Kidney (tissue), 14 donors: ENCODE results near the gene ANO6. TPM values are rescaled to one million over a fixed set of nuclear protein-coding genes. Genes with fewer than 3 reads are reported as not detected.

Source experiments
- DNase-seq, 5 donors: peaks; one replicate each; pipeline ENCODE4 v3.0.0-alpha.2; 2013 to 2020
- FAIRE-seq: peaks from 2 replicates; lab custom pipeline; 2012; peaks lifted over from hg19 to GRCh38; lab: Jason Lieb, UNC
- H3K27ac ChIP-seq, 2 donors: one replicate each; pipeline ENCODE4 v1.7.0; 2013; ENCODE audit warnings: low read depth in 2 of 2, low read length in 2 of 2, inconsistent platforms in 1 of 2
- H3K27me3 ChIP-seq: one replicate; pipeline ENCODE4 v1.7.1; 2013; ENCODE audit warnings: low read length, inconsistent platforms; ENCODE audit not compliant: control insufficient read depth, insufficient read depth
- H3K36me3 ChIP-seq, 3 donors: one replicate each; pipeline versions ENCODE4 v1.7.0 to v1.7.1; 2013; ENCODE audit warnings: low read length in 3 of 3, control low read depth in 1 of 3, inconsistent platforms in 1 of 3; ENCODE audit not compliant: insufficient read depth in 3 of 3, control insufficient read depth in 2 of 3
- H3K4me1 ChIP-seq, 3 donors: one replicate each; pipeline versions ENCODE4 v1.7.0 to v1.7.1; 2013; ENCODE audit warnings: low read length in 3 of 3, inconsistent platforms in 1 of 3, low read depth in 1 of 3; ENCODE audit not compliant: control insufficient read depth in 2 of 3, insufficient read depth in 2 of 3
- H3K4me3 ChIP-seq, 3 donors: one replicate each; pipeline versions ENCODE4 v1.7.0 to v1.8.1; 2013; ENCODE audit warnings: low read length in 3 of 3, control low read depth in 1 of 3, inconsistent platforms in 1 of 3
- H3K9ac ChIP-seq, 3 donors: one replicate each; pipeline versions ENCODE4 v1.7.0 to v1.7.1; 2013; ENCODE audit warnings: low read length in 3 of 3, control low read depth in 1 of 3, inconsistent platforms in 1 of 3
- H3K9me3 ChIP-seq, 3 donors: one replicate each; pipeline versions ENCODE4 v1.7.0 to v1.7.1; 2013; ENCODE audit warnings: low read length in 3 of 3, control low read depth in 1 of 3, inconsistent platforms in 1 of 3; ENCODE audit not compliant: control insufficient read depth in 2 of 3, insufficient read depth in 1 of 3
- CTCF ChIP-seq: IDR thresholded peaks from 3 replicates; pipeline ENCODE4 v1.5.1; 2012; ENCODE audit warnings: mild to moderate bottlenecking, moderate library complexity, borderline replicate concordance; ENCODE audit not compliant: insufficient read depth; ENCODE audit errors: extremely low read depth
- intact Hi-C: fragments of 100-400 bp; cut with DNase I; formaldehyde crosslinking; loops from one replicate; pipeline ENCODE4 v1.11.1; 2022
- polyA plus RNA-seq: library from polyadenylated mRNA; stranded (reverse); fragments of 350-450 nt; fragmentation: Illumina TruSeq; extraction: RNeasy Lipid Tissue Mini Kit (QIAGEN cat#74804); gene quantifications from one replicate; pipeline ENCODE4 v1.2.3, GENCODE V29; 2014; ENCODE audit warnings: low read depth, low replicate concordance; ENCODE audit not compliant: insufficient read depth
- total RNA-seq: library from RNA; stranded (reverse); fragmentation: NEBNext Ultra II Directional; extraction: Animal tissue kit (Norgen Biotek cat#: 25700); gene quantifications from one replicate; pipeline ENCODE4 v1.2.1, GENCODE V29; 2021
- donor health status: control.
- donor health status: control.
- donor health status: control.
- donor health status: control.
- donor health status: control.
- donor health status: DM: yes; HTN: yes; CAD: no.
- donor health status: Normal renal cell carcinoma (clear cell type).

Gene ANO6
- total and polyA plus RNA-seq, 2 donors from 2014 or later: 17.2 to 46.3 TPM

- Histone ChIP-seq H3K9me3 (no peaks in the 10 kb centered on the region), H3K36me3 (no peaks in the 10 kb centered on the region), H3K27me3 (no peaks in the 10 kb centered on the region), H3K4me1 (peaks cover 3 to 21% (median 9%) of the 10 kb centered on the region in 3 donors), H3K27ac (no peak overlapping the region), H3K9ac (no peak overlapping the region), H3K4me3 (no peak overlapping the region)
- DNase-seq (no peak), FAIRE-seq (no peak)
- TF ChIP-seq CTCF: no peak
- intact Hi-C loops: no loop called here
These were observed 4.6 kb downstream of the ANO6 start for GRCh38 chr12:45220363-45220931.

GRCh38 chr12:45220969-45221368, 5.1 kb downstream of the ANO6 start:
- H3K4me3 ChIP-seq: no peak overlapping the region
- intact Hi-C loops: no loop called here
- H3K27me3 ChIP-seq: no peaks in the 10 kb centered on the region
- H3K27ac ChIP-seq: no peak overlapping the region
- no peak overlapping the region for H3K9ac ChIP-seq
- no peak for FAIRE-seq
- no peak for TF ChIP-seq CTCF
- H3K4me1 ChIP-seq: peaks cover 3 to 25% (median 9%) of the 10 kb centered on the region in 3 donors
- DNase-seq: no peak
- H3K9me3 ChIP-seq: no peaks in the 10 kb centered on the region
- H3K36me3 ChIP-seq: no peaks in the 10 kb centered on the region

GRCh38 chr12:45223868-45224267, 8.0 kb downstream of the ANO6 start:
- Histone ChIP-seq H3K36me3 (no peaks in the 10 kb centered on the region), H3K27me3 (no peaks in the 10 kb centered on the region), H3K9me3 (no peaks in the 10 kb centered on the region), H3K9ac (no peak overlapping the region), H3K4me1 (peaks cover 0 to 21% (median 9%) of the 10 kb centered on the region in 3 donors), H3K27ac (no peak overlapping the region), H3K4me3 (no peak overlapping the region)
- FAIRE-seq: no peak
- DNase-seq: no peak
- intact Hi-C loops: no loop called here
- TF ChIP-seq CTCF: no peak

- intact Hi-C loops: no loop called here
These were observed 8.4 kb downstream of the ANO6 start for GRCh38 chr12:45224311-45224710.

More at GRCh38 chr12:45224311-45224710, 8.4 kb downstream of the ANO6 start:
- Histone ChIP-seq H3K4me3 (no peak overlapping the region), H3K4me1 (peaks cover 0 to 17% (median 9%) of the 10 kb centered on the region in 3 donors), H3K36me3 (no peaks in the 10 kb centered on the region), H3K9me3 (no peaks in the 10 kb centered on the region), H3K9ac (no peak overlapping the region), H3K27me3 (no peaks in the 10 kb centered on the region), H3K27ac (no peak overlapping the region)
- no peak for TF ChIP-seq CTCF
- DNase-seq: no peak
- no peak for FAIRE-seq
